RWPE2 (cell line): Measurements from ENCODE around the gene GLB1L3.

ENCODE experiments used
- ATAC-seq: fragments of 200-7000 bp; cut with Tn5 transposase; 3 replicates; pipeline ENCODE4 v1.9.1; 2021; ENCODE audit warnings: low read depth
- DNase-seq: peaks from one replicate; pipeline ENCODE4 v3.0.0-alpha.2; 2020; ENCODE audit warnings: low spot score
- H3K27ac ChIP-seq: fragments of 450-650 bp; 2 replicates; pipeline ENCODE4 v1.5.1; 2017; ENCODE audit warnings: mild to moderate bottlenecking; ENCODE audit not compliant: poor library complexity, severe bottlenecking
- H3K27me3 ChIP-seq: fragments of 250-450 bp; sonication (Bioruptor Pico); 2 replicates; pipeline ENCODE4 v1.5.1; 2021; ENCODE audit warnings: mild to moderate bottlenecking, moderate library complexity; ENCODE audit not compliant: insufficient read depth, poor library complexity, severe bottlenecking
- H3K36me3 ChIP-seq: fragments of 250-450 bp; sonication (Bioruptor Pico); 2 replicates; pipeline ENCODE4 v1.5.1; 2020; ENCODE audit warnings: low read depth, mild to moderate bottlenecking, moderate library complexity
- H3K4me1 ChIP-seq: fragments of 250-450 bp; sonication (Bioruptor Pico); 2 replicates; pipeline ENCODE4 v1.5.1; 2021; ENCODE audit warnings: mild to moderate bottlenecking, moderate library complexity; ENCODE audit not compliant: insufficient read depth, poor library complexity, severe bottlenecking
- H3K4me3 ChIP-seq: fragments of 250-450 bp; sonication (Bioruptor Pico); 2 replicates; pipeline ENCODE4 v1.5.1; 2021; ENCODE audit warnings: mild to moderate bottlenecking, moderate library complexity; ENCODE audit not compliant: severe bottlenecking
- H3K9me3 ChIP-seq: fragments of 250-450 bp; sonication (Bioruptor Pico); 2 replicates; pipeline ENCODE4 v1.5.1; 2021; ENCODE audit warnings: mild to moderate bottlenecking, moderate library complexity; ENCODE audit not compliant: severe bottlenecking
- CTCF ChIP-seq: fragments of 450-650 bp; IDR thresholded peaks from one replicate; pipeline ENCODE4 v1.5.1; 2017; ENCODE audit warnings: mild to moderate bottlenecking, moderate library complexity; ENCODE audit not compliant: poor library complexity, severe bottlenecking

GLB1L3 gene

GRCh38 chr11:134250246-134250645, 25.9 kb upstream of the GLB1L3 start:
- Histone ChIP-seq H3K27me3 (no peaks in the 10 kb centered on the region), H3K4me3 (no peak overlapping the region), H3K4me1 (peaks cover 7% of the 10 kb centered on the region), H3K36me3 (peaks cover 50% of the 10 kb centered on the region), H3K27ac (no peak overlapping the region), H3K9me3 (no peaks in the 10 kb centered on the region)
- DNase-seq (no peak), ATAC-seq (no peak)
- TF ChIP-seq CTCF, result no peak

GRCh38 chr11:134250675-134251074, 25.5 kb upstream of the GLB1L3 start:
- no peak for ATAC-seq
- H3K36me3 ChIP-seq, result peaks cover 47% of the 10 kb centered on the region
- no peak for TF ChIP-seq CTCF

GRCh38 chr11:134252346-134253187, 23.6 kb upstream of the GLB1L3 start:
- no peak for TF ChIP-seq CTCF
- peaks cover 52% of the 10 kb centered on the region for H3K36me3 ChIP-seq
- H3K27ac ChIP-seq, result no peak overlapping the region
- peak; percentile 28 for ATAC-seq
- peaks cover 7% of the 10 kb centered on the region for H3K4me1 ChIP-seq
- H3K4me3 ChIP-seq, result peak overlapping the region; percentile 88
- no peaks in the 10 kb centered on the region for H3K27me3 ChIP-seq
- no peak for DNase-seq
- H3K9me3 ChIP-seq, result no peaks in the 10 kb centered on the region

More at GRCh38 chr11:134250675-134251074, 25.5 kb upstream of the GLB1L3 start:
- Histone ChIP-seq H3K27ac (no peak overlapping the region), H3K4me1 (peaks cover 7% of the 10 kb centered on the region), H3K27me3 (no peaks in the 10 kb centered on the region), H3K9me3 (no peaks in the 10 kb centered on the region), H3K4me3 (no peak overlapping the region)
- DNase-seq, result no peak

GRCh38 chr11:134253188-134253993, 22.8 kb upstream of the GLB1L3 start, which contains the start of the genes ACAD8 and THYN1:
Gene ACAD8 (plus strand): TSS chr11:134253568. CDS start chr11:134253601, 33 bp downstream.
Gene THYN1 (minus strand): TSS chr11:134253352. CDS start chr11:134252882, 470 bp downstream.
- H3K36me3 ChIP-seq, result peaks cover 51% of the 10 kb centered on the region
- peaks cover 7% of the 10 kb centered on the region for H3K4me1 ChIP-seq
- H3K27me3 ChIP-seq, result no peaks in the 10 kb centered on the region
- peak; percentile 97 for DNase-seq
- H3K4me3 ChIP-seq, result peak within 1 kb of the TSS; percentile 88
- H3K27ac ChIP-seq, result no peak within 1 kb of the TSS
- peak; percentile 99 for ATAC-seq
- no peak for TF ChIP-seq CTCF
- H3K9me3 ChIP-seq, result no peaks in the 10 kb centered on the region
